Thyroid gland (tissue), 4 donors: Measurements from ENCODE around the gene CKAP4. TPM values are rescaled to one million over a fixed set of nuclear protein-coding genes. Genes with fewer than 3 reads are reported as not detected.

Experiments used
- DNase-seq, 2 donors: peaks; one replicate each; pipeline ENCODE4 v3.0.0-alpha.2; 2019
- H3K27ac ChIP-seq, 3 donors: fragments of 200-600 bp; sonication (generic); 1 replicate in 2 of 3; 2 replicates in 1 of 3; pipeline ENCODE4 v1.5.1; 2016 to 2019; ENCODE audit warnings: mild to moderate bottlenecking in 1 of 3, moderate library complexity in 1 of 3
- H3K27me3 ChIP-seq: fragments of 200-600 bp; sonication (generic); one replicate; pipeline ENCODE4 v1.5.1; 2019
- H3K36me3 ChIP-seq, 2 donors: fragments of 200-600 bp; sonication (generic); one replicate each; pipeline ENCODE4 v1.5.1; 2016 to 2019
- H3K4me1 ChIP-seq, 2 donors: fragments of 200-600 bp; sonication (generic); one replicate each; pipeline ENCODE4 v1.5.1; 2017 to 2019
- H3K4me3 ChIP-seq, 3 donors: fragments of 200-600 bp; sonication (generic); replicated peaks in 1 of 3; 1 replicate in 2 of 3; 2 replicates in 1 of 3; pipeline ENCODE4 v1.5.1; 2016; ENCODE audit warnings: mild to moderate bottlenecking in 1 of 3
- H3K9me3 ChIP-seq: fragments of 200-600 bp; sonication (generic); one replicate; pipeline ENCODE4 v1.5.1; 2017
- POLR2A ChIP-seq, 2 donors: fragments of 450-650 bp; IDR thresholded peaks; one replicate each; pipeline ENCODE4 v1.6.1; 2017; ENCODE audit warnings: antibody characterized with exemption in 2 of 2, mild to moderate bottlenecking in 2 of 2, moderate library complexity in 1 of 2
- WGBS, 2 donors: methylation state at CpG; one replicate each; pipeline ENCODE4 v1.1.5; 2017; 5-methylcytosine and 5-hydroxymethylcytosine counted together
- intact Hi-C: fragments of 100-400 bp; cut with DNase I; formaldehyde crosslinking; loops from one replicate; pipeline ENCODE4 v1.15.1; 2023
- total RNA-seq, 4 donors: library from RNA; depleted of rRNA; stranded (reverse); fragments of >200 nt; gene quantifications; one replicate each; pipeline ENCODE4 v1.2.3, GENCODE V29; 2016
- TF ChIP-seq, protein P1 (sequence below), 6 experiments: fragments of 200-600 bp in 3 of 6; fragments of 450-650 bp in 3 of 6; sonication (generic) in 3 of 6; IDR thresholded peaks; one replicate each; pipeline ENCODE4 v1.5.1; 2016 to 2019; ENCODE audit warnings: antibody characterized with exemption in 6 of 6, mild to moderate bottlenecking in 2 of 6, inconsistent platforms in 1 of 6, moderate library complexity in 1 of 6

The CKAP4 gene
- total RNA-seq, 4 donors from 2014 or later = 40.7 to 55.5 (median 48.9) TPM

GRCh38 chr12:106195621-106196027, 52.2 kb downstream of the CKAP4 start:
- peaks cover 69 to 73% of the 10 kb centered on the region in 2 donors for H3K4me1 ChIP-seq
- TF ChIP-seq POLR2A (IDR thresholded peaks at IDR 0.05) = peak in 1 of 2 donors; percentile 18
- TF ChIP-seq, protein P1, sequence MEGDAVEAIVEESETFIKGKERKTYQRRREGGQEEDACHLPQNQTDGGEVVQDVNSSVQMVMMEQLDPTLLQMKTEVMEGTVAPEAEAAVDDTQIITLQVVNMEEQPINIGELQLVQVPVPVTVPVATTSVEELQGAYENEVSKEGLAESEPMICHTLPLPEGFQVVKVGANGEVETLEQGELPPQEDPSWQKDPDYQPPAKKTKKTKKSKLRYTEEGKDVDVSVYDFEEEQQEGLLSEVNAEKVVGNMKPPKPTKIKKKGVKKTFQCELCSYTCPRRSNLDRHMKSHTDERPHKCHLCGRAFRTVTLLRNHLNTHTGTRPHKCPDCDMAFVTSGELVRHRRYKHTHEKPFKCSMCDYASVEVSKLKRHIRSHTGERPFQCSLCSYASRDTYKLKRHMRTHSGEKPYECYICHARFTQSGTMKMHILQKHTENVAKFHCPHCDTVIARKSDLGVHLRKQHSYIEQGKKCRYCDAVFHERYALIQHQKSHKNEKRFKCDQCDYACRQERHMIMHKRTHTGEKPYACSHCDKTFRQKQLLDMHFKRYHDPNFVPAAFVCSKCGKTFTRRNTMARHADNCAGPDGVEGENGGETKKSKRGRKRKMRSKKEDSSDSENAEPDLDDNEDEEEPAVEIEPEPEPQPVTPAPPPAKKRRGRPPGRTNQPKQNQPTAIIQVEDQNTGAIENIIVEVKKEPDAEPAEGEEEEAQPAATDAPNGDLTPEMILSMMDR (IDR thresholded peaks at IDR 0.05) = no peak
- no peaks in the 10 kb centered on the region for H3K36me3 ChIP-seq
- peak; percentile 95 for DNase-seq
- H3K27ac ChIP-seq = peak overlapping the region; percentile 87 to 92 (median 90)
- no peaks in the 10 kb centered on the region for H3K9me3 ChIP-seq
- intact Hi-C loops = no loop called here
- 5 to 12% methylated on average over 5 of the region's 5 CpGs for WGBS, 2 donors
- H3K4me3 ChIP-seq = no peak overlapping the region
- no peaks in the 10 kb centered on the region for H3K27me3 ChIP-seq

DNA sequence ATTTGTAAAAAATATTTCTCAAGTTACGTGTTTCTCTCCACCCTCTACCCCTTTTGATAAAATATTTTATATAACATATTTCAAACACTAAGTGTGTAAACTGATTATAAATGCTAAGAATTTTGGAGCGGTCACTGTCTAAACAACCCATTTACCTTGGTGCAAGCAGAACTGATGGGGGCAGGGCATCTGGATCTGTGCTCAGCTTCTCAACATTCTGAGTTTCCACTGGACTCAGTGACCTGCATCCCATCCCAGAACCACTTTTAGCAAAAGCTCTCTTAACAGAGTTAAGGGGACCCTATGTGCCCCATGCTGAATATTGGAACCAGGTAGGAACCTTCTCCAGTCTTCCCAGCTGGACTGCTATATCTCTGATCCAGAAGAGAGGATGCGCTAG, 53.5 kb downstream of the CKAP4 start:
- intact Hi-C loops = no loop called here
- TF ChIP-seq, protein P1 (IDR thresholded peaks at IDR 0.05) = no peak
- no peak for TF ChIP-seq POLR2A (IDR thresholded peaks at IDR 0.05)
- Histone ChIP-seq H3K36me3 (no peaks in the 10 kb centered on the region), H3K4me1 (peaks cover 76 to 85% of the 10 kb centered on the region in 2 donors), H3K27me3 (no peaks in the 10 kb centered on the region), H3K4me3 (no peak overlapping the region), H3K27ac (peak overlapping the region; percentile 87 to 92 (median 90)), H3K9me3 (no peaks in the 10 kb centered on the region)
- 84 to 85% methylated on average over 3 of the region's 3 CpGs for WGBS, 2 donors
- peak; percentile 64 to 68 for DNase-seq

GRCh38 chr12:106193394-106194215, 54.2 kb downstream of the CKAP4 start:
- Histone ChIP-seq H3K9me3 (no peaks in the 10 kb centered on the region), H3K27me3 (no peaks in the 10 kb centered on the region), H3K4me1 (peaks cover 76 to 92% of the 10 kb centered on the region in 2 donors), H3K36me3 (no peaks in the 10 kb centered on the region), H3K4me3 (no peak overlapping the region), H3K27ac (peak overlapping the region; percentile 87 to 92 (median 90))
- DNase-seq = peak; percentile 67 to 68
- intact Hi-C loops = no loop called here
- WGBS, 2 donors = 40 to 54% methylated on average over 10 of the region's 10 CpGs
- TF ChIP-seq POLR2A (IDR thresholded peaks at IDR 0.05) = no peak
- TF ChIP-seq, protein P1 (IDR thresholded peaks at IDR 0.05) = no peak

- TF ChIP-seq, protein P1 (IDR thresholded peaks at IDR 0.05) = no peak
- no peak for TF ChIP-seq POLR2A (IDR thresholded peaks at IDR 0.05)
- intact Hi-C loops = no loop called here
- no peak for DNase-seq
- 89 to 96% methylated on average over 4 of the region's 4 CpGs for WGBS, 2 donors
- H3K27me3 ChIP-seq = no peaks in the 10 kb centered on the region
- H3K4me1 ChIP-seq = peaks cover 70 to 94% of the 10 kb centered on the region in 2 donors
- peak overlapping the region; percentile 87 to 92 (median 90) for H3K27ac ChIP-seq
- H3K36me3 ChIP-seq = no peaks in the 10 kb centered on the region
- H3K9me3 ChIP-seq = no peaks in the 10 kb centered on the region
- H3K4me3 ChIP-seq = no peak overlapping the region
Measured at GRCh38 chr12:106192659-106193393, 55.0 kb downstream of the CKAP4 start.
